Muscle layer of colon (tissue), 2 donors: ENCODE results near the gene OXSR1.
A peak's percentile ranks its signal among the peaks of the same experiment; 100 is the strongest.

Experiments
- H3K27ac ChIP-seq: one replicate; pipeline ENCODE4 v1.7.0; 2013; ENCODE audit warnings: low read depth, mild to moderate bottlenecking, low read length, moderate library complexity
- H3K27me3 ChIP-seq, 2 donors: one replicate each; pipeline ENCODE4 v1.7.0; 2013; ENCODE audit warnings: low read length in 2 of 2, mild to moderate bottlenecking in 2 of 2; ENCODE audit not compliant: insufficient read depth in 2 of 2, control insufficient read depth in 1 of 2
- H3K36me3 ChIP-seq: one replicate; pipeline ENCODE4 v1.7.0; 2013; ENCODE audit warnings: mild to moderate bottlenecking, low read length; ENCODE audit not compliant: insufficient read depth
- H3K4me1 ChIP-seq: one replicate; pipeline ENCODE4 v1.7.0; 2013; ENCODE audit warnings: mild to moderate bottlenecking, low read length; ENCODE audit not compliant: insufficient read depth
- H3K4me3 ChIP-seq, 2 donors: one replicate each; pipeline ENCODE4 v1.7.0; 2013; ENCODE audit warnings: low read length in 2 of 2, low read depth in 1 of 2, mild to moderate bottlenecking in 1 of 2, moderate library complexity in 1 of 2
- H3K9ac ChIP-seq: one replicate; pipeline ENCODE4 v1.7.0; 2013; ENCODE audit warnings: low read length
- H3K9me3 ChIP-seq: one replicate; pipeline ENCODE4 v1.7.0; 2013; ENCODE audit warnings: mild to moderate bottlenecking, low read length
- donor health status: abdominal sarcoma.
- donor health status: Adenocarcinoma of cecum.

OXSR1 gene

GRCh38 chr3:38164952-38165721 lies at the start of gene OXSR1:
Gene OXSR1, plus strand, starts transcription at chr3:38165537. Its CDS starts 340 bp downstream, at chr3:38165877.
- Histone ChIP-seq H3K4me3 (peak within 1 kb of the TSS; percentile 83 to 95), H3K27ac (peak within 1 kb of the TSS; percentile 96), H3K9me3 (no peaks in the 10 kb centered on the region), H3K27me3 (no peaks in the 10 kb centered on the region), H3K36me3 (no peaks in the 10 kb centered on the region), H3K4me1 (peaks cover 10% of the 10 kb centered on the region), H3K9ac (peak within 1 kb of the TSS; percentile 87)

- H3K36me3 ChIP-seq = peaks cover 6% of the 10 kb centered on the region
- no peaks in the 10 kb centered on the region for H3K4me1 ChIP-seq
- H3K27me3 ChIP-seq = no peaks in the 10 kb centered on the region
- H3K4me3 ChIP-seq = no peak overlapping the region
- no peaks in the 10 kb centered on the region for H3K9me3 ChIP-seq
- H3K9ac ChIP-seq = no peak overlapping the region
- no peak overlapping the region for H3K27ac ChIP-seq
These were observed 49.5 kb upstream of the OXSR1 start for GRCh38 chr3:38115645-38116427.

- H3K9ac ChIP-seq = no peak overlapping the region
- no peaks in the 10 kb centered on the region for H3K9me3 ChIP-seq
- no peak overlapping the region for H3K4me3 ChIP-seq
- peaks cover 12% of the 10 kb centered on the region for H3K36me3 ChIP-seq
- no peaks in the 10 kb centered on the region for H3K27me3 ChIP-seq
- H3K27ac ChIP-seq = no peak overlapping the region
- no peaks in the 10 kb centered on the region for H3K4me1 ChIP-seq
These were observed 48.7 kb upstream of the OXSR1 start for GRCh38 chr3:38116471-38117162.

- no peaks in the 10 kb centered on the region for H3K4me1 ChIP-seq
- H3K27ac ChIP-seq = no peak overlapping the region
- no peak overlapping the region for H3K9ac ChIP-seq
- peaks cover 18% of the 10 kb centered on the region for H3K36me3 ChIP-seq
- no peaks in the 10 kb centered on the region for H3K9me3 ChIP-seq
- H3K27me3 ChIP-seq = no peaks in the 10 kb centered on the region
- H3K4me3 ChIP-seq = no peak overlapping the region
These were observed 48.1 kb upstream of the OXSR1 start for GRCh38 chr3:38117163-38117716.

GRCh38 chr3:38117748-38118420 lies 47.5 kb upstream of the OXSR1 start:
- no peak overlapping the region for H3K27ac ChIP-seq
- H3K4me1 ChIP-seq = no peaks in the 10 kb centered on the region
- H3K36me3 ChIP-seq = peaks cover 24% of the 10 kb centered on the region
- no peak overlapping the region for H3K9ac ChIP-seq
- H3K9me3 ChIP-seq = no peaks in the 10 kb centered on the region
- no peaks in the 10 kb centered on the region for H3K27me3 ChIP-seq
- H3K4me3 ChIP-seq = no peak overlapping the region

GRCh38 chr3:38118421-38119247 lies 46.7 kb upstream of the OXSR1 start:
- Histone ChIP-seq H3K36me3 (peaks cover 31% of the 10 kb centered on the region), H3K27ac (no peak overlapping the region)

GRCh38 chr3:38119248-38119544 lies 46.1 kb upstream of the OXSR1 start:
- Histone ChIP-seq H3K4me3 (no peak overlapping the region), H3K36me3 (peaks cover 33% of the 10 kb centered on the region), H3K4me1 (no peaks in the 10 kb centered on the region), H3K9me3 (no peaks in the 10 kb centered on the region), H3K27me3 (no peaks in the 10 kb centered on the region), H3K27ac (no peak overlapping the region), H3K9ac (no peak overlapping the region)

More at GRCh38 chr3:38118421-38119247, 46.7 kb upstream of the OXSR1 start:
- H3K27me3 ChIP-seq = no peaks in the 10 kb centered on the region
- no peaks in the 10 kb centered on the region for H3K4me1 ChIP-seq
- no peak overlapping the region for H3K9ac ChIP-seq
- H3K4me3 ChIP-seq = no peak overlapping the region
- no peaks in the 10 kb centered on the region for H3K9me3 ChIP-seq

- H3K27ac ChIP-seq = no peak overlapping the region
- no peak overlapping the region for H3K4me3 ChIP-seq
- H3K36me3 ChIP-seq = peaks cover 42% of the 10 kb centered on the region
- no peaks in the 10 kb centered on the region for H3K27me3 ChIP-seq
- H3K9me3 ChIP-seq = no peaks in the 10 kb centered on the region
- H3K9ac ChIP-seq = no peak overlapping the region
- H3K4me1 ChIP-seq = no peaks in the 10 kb centered on the region
These were observed 45.3 kb upstream of the OXSR1 start for GRCh38 chr3:38119821-38120692.

- Histone ChIP-seq H3K9me3 (no peaks in the 10 kb centered on the region), H3K9ac (no peak overlapping the region), H3K27ac (no peak overlapping the region), H3K4me1 (no peaks in the 10 kb centered on the region), H3K36me3 (peaks cover 50% of the 10 kb centered on the region), H3K4me3 (no peak overlapping the region), H3K27me3 (no peaks in the 10 kb centered on the region)
These were observed 44.5 kb upstream of the OXSR1 start for GRCh38 chr3:38120693-38121450.
